ENCODE data around the gene NFE2L3.
"Not testable (repeated sequence)": the region's sequence is repeated elsewhere in the genome, so short reads cannot be mapped to it uniquely, and the experiment has no call there.

The NFE2L3 gene

GRCh38 chr7:26167303-26167934 lies 15.4 kb downstream of the NFE2L3 start:
- no peak for DNase-seq (ENCODE audit: low read depth)

GRCh38 chr7:26168458-26169023 lies 16.5 kb downstream of the NFE2L3 start:
- no peak for DNase-seq (ENCODE audit: low read depth)

DNA sequence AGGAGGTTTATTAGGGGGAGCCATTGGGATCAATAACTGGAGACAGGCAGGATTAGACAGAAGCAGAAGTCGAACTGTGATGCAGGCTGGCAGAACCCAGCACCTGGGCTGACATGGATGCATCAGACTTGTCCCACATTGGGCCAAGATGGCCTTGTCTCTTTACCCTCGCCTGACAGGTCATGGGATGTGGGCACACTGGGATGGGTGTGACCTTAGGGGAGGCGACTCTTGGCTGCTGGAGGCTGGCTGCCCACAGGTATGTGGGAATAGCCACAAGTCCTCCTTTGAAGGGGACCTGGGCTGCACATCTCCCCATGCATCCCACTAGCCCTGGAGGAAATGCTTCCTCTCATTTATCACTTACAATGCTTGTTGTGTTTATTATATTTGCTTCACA lies 17.3 kb downstream of the NFE2L3 start:
- DNase-seq (ENCODE audit: low read depth): no peak

DNA sequence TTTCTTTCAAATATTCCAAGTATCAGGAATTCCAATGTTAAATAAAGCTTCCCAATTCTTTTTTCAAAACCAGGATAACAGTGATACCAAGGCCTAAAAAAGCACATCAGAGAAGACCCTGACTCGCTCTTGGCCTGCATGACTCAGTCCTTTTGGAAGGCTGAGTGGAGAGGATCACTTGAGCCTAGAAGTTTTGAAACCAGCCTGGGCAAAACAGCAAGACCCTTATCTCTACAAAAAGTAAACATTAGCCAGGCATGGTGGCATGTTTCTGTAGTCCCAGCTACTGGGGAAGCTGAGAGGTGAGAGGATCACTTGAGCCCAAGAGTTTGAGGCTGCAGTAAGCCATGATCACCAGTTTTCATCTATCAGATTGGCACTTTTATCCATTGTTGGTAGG lies 18.7 kb downstream of the NFE2L3 start:
- DNase-seq (ENCODE audit: low read depth): no peak

DNA sequence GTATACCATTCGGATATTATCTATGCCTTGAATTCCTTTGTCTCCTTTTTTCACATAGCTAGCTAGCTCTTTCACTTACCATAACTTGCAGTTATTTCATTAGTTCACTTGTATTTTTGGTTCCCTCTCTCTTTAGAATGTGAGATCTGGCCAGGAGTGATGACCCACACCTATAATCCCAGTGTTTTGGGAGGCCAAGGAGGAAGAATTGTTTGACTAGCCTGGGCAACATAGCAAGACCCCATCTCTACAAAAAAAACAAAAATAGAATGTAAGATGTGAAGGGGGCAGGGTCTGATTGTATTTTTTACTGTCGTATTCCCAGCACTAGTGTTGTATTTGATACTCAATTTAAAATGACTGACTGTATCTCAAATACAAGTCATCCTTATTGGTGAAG lies 19.6 kb downstream of the NFE2L3 start:
- DNase-seq (ENCODE audit: low read depth): no peak

GRCh38 chr7:26172048-26172447 lies 20.1 kb downstream of the NFE2L3 start:
- no peak for DNase-seq (ENCODE audit: low read depth)

DNA sequence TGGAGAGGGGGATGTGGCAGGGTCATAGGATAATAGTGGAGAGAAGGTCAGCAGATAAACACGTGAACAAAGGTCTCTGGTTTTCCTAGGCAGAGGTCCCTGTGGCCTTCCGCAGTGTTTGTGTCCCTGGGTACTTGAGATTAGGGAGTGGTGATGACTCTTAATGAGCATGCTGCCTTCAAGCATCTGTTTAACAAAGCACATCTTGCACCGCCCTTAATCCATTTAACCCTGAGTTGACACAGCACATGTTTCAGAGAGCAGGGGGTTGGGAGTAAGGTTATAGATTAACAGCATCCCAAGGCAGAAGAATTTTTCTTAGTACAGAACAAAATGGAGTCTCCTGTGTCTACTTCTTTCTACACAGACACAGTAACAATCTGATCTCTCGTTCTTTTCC lies 23.9 kb downstream of the NFE2L3 start:
- DNase-seq (ENCODE audit: low read depth): not testable (repeated sequence)

- DNase-seq (ENCODE audit: low read depth): not testable (repeated sequence)
Observed at GRCh38 chr7:26176696-26177095, 24.7 kb downstream of the NFE2L3 start.

DNA sequence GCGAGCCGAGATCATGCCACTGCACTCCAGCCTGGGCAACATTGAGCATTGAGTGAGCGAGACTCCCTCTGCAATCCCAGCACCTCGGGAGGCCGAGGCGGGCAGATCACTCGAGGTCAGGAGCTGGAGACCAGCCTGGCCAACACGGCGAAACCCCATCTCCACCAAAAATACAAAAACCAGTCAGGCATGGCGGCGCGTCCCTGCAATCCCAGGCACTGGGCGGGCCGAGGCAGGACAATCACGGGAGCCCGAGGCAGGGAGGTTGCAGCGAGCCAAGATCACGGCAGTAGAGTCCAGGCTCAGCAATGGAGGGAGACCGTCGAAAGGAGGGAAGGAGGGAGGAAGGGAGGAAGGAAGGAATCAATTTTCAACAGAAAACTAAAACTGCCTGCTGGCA lies 25.3 kb downstream of the NFE2L3 start:
- not testable (repeated sequence) for DNase-seq (ENCODE audit: low read depth)

DNA sequence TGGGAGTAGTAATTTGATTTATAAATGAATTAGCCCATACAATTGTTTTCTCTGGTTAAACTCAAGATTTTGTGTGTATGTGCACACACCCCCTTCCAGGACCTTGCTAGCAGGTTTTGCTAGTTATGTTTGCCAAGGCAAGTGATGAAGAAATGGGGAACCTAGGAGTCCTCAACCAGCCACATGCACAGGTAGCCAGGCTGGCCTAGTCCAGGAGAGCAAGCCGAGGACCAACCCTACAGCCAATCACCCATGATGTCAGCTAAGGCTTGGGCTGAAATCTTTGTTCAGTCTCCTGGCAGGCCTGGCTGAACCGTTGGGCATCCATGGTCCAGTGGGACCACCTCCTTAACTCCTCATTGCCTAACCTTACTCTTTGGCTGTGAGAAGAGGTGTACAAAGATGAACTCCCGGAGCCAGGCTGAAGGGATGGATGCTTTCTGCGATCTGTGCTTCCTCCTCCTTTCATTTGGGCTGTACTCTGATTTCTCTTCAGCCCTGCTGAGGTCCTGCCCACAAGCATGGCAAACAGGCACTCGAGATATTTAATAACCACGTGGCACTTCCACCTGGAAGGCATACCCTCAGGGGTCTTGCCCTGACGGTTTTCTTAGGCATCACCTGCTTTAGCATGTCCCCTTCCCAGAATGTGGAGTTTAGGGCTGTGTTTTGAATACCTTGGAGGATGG lies 26.4 kb downstream of the NFE2L3 start:
- no peak for DNase-seq (ENCODE audit: low read depth)

DNA sequence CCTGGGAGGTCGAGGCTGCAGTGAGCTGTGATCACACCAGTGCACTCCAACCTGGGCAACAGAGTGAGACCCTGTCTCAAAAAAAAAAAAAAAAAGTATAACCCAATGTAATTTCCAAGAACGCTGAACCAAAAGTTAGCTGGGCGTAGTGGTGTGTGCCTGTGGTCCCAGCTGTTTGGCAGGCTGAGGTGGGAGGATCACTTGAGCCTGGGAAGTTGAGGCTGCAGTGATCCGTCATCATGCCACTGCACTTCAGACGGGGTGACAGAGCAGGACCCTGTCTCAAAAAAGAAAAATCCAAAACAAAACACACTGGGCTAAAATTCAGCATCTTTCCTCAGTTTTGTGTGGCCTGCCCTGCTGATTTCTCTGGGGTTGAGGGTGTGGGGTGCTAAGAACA lies 27.4 kb downstream of the NFE2L3 start:
- no peak for DNase-seq (ENCODE audit: low read depth)

- DNase-seq (ENCODE audit: low read depth): no peak
Observed at GRCh38 chr7:26179826-26180497, 28.0 kb downstream of the NFE2L3 start.

DNA sequence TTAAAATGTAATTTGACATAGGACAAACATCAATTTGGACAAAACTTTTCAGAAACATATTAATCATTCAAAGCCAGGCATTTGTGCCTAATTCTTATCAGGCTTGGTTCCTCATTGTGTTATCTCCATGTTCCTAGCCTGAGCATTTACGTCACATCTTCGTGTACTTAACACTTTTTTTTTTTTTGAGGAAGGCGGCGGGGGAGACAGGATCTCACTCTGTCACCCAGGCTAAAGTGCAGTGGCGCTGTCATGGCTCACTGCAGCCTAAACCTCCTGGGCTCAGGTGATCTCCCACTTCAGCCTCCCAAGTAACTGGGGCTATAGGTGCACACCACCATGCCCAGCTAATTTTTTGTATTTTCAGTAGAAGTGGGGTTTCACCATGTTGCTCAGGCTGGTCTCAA lies 28.8 kb downstream of the NFE2L3 start:
- DNase-seq (ENCODE audit: low read depth): no peak

DNA sequence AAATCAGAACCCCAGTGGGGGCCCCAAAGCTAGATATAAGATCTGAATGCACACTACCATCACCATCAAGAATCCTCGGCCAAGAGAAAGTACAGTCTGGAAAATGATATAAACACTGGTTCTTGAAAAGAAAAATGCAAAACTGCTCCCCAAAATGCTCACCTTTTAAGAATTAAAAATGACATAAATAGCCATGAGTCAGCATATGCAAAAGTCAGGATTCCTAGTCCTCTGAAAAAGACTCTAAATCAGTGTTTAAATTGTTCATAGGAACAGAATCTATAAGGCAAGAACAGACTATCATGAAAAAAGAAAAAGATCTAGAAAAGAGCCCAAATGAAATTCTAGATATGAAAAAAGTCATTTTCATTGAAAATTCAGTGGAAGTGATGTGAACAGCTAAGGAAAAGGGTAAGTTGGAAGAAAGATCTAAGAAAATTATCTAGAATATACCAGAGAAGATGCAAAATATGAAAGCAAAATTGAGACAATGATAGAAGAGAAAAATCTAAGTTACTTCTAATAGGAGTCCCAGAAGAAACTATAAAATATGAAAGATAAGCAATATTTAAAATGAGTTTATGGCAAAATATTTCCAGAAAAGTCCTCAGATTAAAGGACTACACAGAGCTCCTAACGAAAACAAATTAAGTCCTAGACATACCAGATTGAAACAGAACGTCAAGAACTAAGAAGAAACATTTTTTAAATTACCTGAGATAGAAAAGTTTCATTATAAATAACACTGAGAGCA lies 29.7 kb downstream of the NFE2L3 start:
- DNase-seq (ENCODE audit: low read depth): no peak

DNA sequence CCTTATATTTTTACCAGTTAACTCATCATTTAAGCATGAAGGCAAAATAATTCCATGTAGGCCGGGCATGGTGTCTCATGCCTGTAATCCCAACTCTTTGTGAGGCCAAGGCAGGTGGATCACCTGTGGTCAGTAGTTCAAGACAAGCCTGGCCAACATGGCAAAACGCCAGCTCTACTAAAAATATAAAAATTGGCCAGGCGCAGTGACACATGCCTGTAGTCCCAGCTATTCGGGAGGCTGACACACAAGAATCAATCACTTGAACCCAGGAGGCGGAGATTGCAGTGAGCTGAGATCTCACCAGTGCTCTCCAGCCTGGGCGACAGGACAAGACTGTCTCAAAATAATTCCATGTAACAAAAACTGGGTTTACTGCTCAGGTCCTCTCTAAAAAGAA lies 30.3 kb downstream of the NFE2L3 start:
- no peak for DNase-seq (ENCODE audit: low read depth)

- DNase-seq (ENCODE audit: low read depth): no peak
Observed at GRCh38 chr7:26182706-26183105, 30.7 kb downstream of the NFE2L3 start.

GRCh38 chr7:26183545-26184280 lies 31.7 kb downstream of the NFE2L3 start:
- DNase-seq (ENCODE audit: low read depth): no peak

DNA sequence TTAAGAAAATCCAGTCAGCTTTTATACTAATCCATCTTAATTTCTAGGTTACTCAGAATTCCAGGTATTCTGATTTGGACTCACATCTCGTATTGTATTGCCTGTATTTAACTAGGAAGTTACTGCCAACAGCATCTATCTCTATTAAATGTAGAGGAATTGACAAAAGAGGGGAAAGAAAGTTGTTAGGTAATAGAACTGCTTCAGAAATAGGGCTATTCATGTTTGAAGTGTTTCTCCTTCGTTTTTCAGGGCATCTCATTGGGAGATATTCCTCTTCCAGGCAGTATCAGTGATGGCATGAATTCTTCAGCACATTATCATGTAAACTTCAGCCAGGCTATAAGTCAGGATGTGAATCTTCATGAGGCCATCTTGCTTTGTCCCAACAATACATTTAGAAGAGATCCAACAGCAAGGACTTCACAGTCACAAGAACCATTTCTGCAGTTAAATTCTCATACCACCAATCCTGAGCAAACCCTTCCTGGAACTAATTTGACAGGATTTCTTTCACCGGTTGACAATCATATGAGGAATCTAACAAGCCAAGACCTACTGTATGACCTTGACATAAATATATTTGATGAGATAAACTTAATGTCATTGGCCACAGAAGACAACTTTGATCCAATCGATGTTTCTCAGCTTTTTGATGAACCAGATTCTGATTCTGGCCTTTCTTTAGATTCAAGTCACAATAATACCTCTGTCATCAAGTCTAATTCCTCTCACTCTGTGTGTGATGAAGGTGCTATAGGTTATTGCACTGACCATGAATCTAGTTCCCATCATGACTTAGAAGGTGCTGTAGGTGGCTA lies 32.5 kb downstream of the NFE2L3 start:
- DNase-seq (ENCODE audit: low read depth): not testable (repeated sequence)

DNA sequence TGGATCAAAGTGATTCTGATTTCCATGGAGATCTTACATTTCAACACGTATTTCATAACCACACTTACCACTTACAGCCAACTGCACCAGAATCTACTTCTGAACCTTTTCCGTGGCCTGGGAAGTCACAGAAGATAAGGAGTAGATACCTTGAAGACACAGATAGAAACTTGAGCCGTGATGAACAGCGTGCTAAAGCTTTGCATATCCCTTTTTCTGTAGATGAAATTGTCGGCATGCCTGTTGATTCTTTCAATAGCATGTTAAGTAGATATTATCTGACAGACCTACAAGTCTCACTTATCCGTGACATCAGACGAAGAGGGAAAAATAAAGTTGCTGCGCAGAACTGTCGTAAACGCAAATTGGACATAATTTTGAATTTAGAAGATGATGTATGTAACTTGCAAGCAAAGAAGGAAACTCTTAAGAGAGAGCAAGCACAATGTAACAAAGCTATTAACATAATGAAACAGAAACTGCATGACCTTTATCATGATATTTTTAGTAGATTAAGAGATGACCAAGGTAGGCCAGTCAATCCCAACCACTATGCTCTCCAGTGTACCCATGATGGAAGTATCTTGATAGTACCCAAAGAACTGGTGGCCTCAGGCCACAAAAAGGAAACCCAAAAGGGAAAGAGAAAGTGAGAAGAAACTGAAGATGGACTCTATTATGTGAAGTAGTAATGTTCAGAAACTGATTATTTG lies 33.3 kb downstream of the NFE2L3 start:
- no peak for DNase-seq (ENCODE audit: low read depth)

DNA sequence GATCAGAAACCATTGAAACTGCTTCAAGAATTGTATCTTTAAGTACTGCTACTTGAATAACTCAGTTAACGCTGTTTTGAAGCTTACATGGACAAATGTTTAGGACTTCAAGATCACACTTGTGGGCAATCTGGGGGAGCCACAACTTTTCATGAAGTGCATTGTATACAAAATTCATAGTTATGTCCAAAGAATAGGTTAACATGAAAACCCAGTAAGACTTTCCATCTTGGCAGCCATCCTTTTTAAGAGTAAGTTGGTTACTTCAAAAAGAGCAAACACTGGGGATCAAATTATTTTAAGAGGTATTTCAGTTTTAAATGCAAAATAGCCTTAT lies 33.8 kb downstream of the NFE2L3 start:
- no peak for DNase-seq (ENCODE audit: low read depth)
